OCI-LY1 (cell line): Measurements from ENCODE around the gene BABAM2.

Experiments
- EZH2 ChIP-seq: fragments of 200-600 bp; sonication (generic), shearing (Covaris generic); IDR thresholded peaks from 2 replicates; pipeline ENCODE4 v1.8.0; 2017; ENCODE audit warnings: borderline replicate concordance, mixed run types, mild to moderate bottlenecking, antibody characterized with exemption, low read length, moderate library complexity, mixed read lengths
- TF ChIP-seq, protein P1 (sequence below): fragments of 200-600 bp; sonication (generic), shearing (Covaris generic); IDR thresholded peaks from 2 replicates; pipeline ENCODE4 v1.5.1; 2017; ENCODE audit warnings: mild to moderate bottlenecking, antibody characterized with exemption, low read length, moderate library complexity, mixed read lengths

DNA sequence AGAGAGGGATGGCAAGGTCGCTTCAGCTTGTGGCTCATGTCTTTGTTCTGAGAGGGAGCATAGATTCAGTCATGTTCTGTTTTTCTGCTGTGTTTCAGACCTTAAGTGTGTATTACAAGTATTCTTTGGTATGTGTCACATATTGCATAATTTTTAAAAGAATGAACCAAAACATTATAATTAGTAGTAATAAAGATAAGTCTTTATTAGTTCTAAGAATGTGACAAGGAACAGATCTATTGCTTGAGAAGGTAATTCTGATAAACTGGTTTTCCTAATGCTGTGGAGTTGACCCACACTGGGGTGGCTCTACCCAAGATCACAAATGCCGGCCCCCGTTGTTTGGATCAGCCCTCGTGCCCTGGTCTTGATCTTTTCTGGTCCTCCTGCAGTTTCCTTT is 377.9 kb downstream of the BABAM2 start:
- TF ChIP-seq, protein P1, sequence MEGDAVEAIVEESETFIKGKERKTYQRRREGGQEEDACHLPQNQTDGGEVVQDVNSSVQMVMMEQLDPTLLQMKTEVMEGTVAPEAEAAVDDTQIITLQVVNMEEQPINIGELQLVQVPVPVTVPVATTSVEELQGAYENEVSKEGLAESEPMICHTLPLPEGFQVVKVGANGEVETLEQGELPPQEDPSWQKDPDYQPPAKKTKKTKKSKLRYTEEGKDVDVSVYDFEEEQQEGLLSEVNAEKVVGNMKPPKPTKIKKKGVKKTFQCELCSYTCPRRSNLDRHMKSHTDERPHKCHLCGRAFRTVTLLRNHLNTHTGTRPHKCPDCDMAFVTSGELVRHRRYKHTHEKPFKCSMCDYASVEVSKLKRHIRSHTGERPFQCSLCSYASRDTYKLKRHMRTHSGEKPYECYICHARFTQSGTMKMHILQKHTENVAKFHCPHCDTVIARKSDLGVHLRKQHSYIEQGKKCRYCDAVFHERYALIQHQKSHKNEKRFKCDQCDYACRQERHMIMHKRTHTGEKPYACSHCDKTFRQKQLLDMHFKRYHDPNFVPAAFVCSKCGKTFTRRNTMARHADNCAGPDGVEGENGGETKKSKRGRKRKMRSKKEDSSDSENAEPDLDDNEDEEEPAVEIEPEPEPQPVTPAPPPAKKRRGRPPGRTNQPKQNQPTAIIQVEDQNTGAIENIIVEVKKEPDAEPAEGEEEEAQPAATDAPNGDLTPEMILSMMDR = no peak
- no peak for TF ChIP-seq EZH2
